Endothelial cell of umbilical vein (primary cell): ENCODE results near the gene CLTC. TPM values are rescaled to one million over a fixed set of nuclear protein-coding genes. Genes with fewer than 3 reads are reported as not detected.

Experiments
- BruUV-seq: library from RNA; stranded (reverse); fragments of 400-500 nt; replicated peaks from 2 replicates; lab custom pipeline; 2021; lab: Mats Ljungman, UMichigan
- CTCF ChIA-PET: fragments of 300-600, 350-600 bp; sonication (Branson Sonifier 250); formaldehyde crosslinking; loops from one replicate; lab custom pipeline; 2021; ENCODE audit warnings: antibody characterized with exemption, inconsistent platforms; lab: Charles Lee
- POLR2A ChIA-PET: fragments of 300-600, 350-600 bp; sonication (Branson Sonifier 250); formaldehyde crosslinking; loops from one replicate; lab custom pipeline; 2021; ENCODE audit warnings: antibody characterized with exemption, inconsistent platforms; lab: Charles Lee
- DNase-seq: peaks from one replicate; pipeline ENCODE4 v3.0.0-alpha.2; 2011; ENCODE audit warnings: low read depth, low spot score
- FAIRE-seq: peaks from 2 replicates; lab custom pipeline; 2011; peaks lifted over from hg19 to GRCh38; lab: Jason Lieb, UNC
- H2AFZ ChIP-seq: 2 replicates; pipeline ENCODE4 v1.6.0; 2012; ENCODE audit warnings: low read depth, low read length, control low read depth, inconsistent platforms
- H3K27ac ChIP-seq: 2 replicates; pipeline ENCODE4 v1.5.1; 2011; ENCODE audit warnings: low read depth, mild to moderate bottlenecking, control low read depth, low read length, moderate library complexity; ENCODE audit not compliant: insufficient read depth
- H3K27me3 ChIP-seq, 2 experiments: 2 replicates each; pipeline versions ENCODE4 v1.6.0 to v1.6.1; 2011; ENCODE audit warnings: low read length in 2 of 2, mixed read lengths in 1 of 2; ENCODE audit not compliant: control insufficient read depth in 2 of 2, insufficient read depth in 2 of 2
- H3K36me3 ChIP-seq, 2 experiments: 2 replicates in 1 of 2; 3 replicates in 1 of 2; pipeline ENCODE4 v1.5.1; 2011; ENCODE audit warnings: low read length in 2 of 2, mild to moderate bottlenecking in 1 of 2, moderate library complexity in 1 of 2; ENCODE audit not compliant: control insufficient read depth in 2 of 2, insufficient read depth in 2 of 2; ENCODE audit errors: extremely low read depth in 1 of 2
- H3K4me1 ChIP-seq: 3 replicates; pipeline ENCODE4 v1.5.1; 2011; ENCODE audit warnings: mild to moderate bottlenecking, low read length; ENCODE audit not compliant: control insufficient read depth, insufficient read depth; ENCODE audit errors: extremely low read depth
- H3K4me2 ChIP-seq: 2 replicates; pipeline ENCODE4 v1.6.1; 2011; ENCODE audit warnings: low read length, control low read depth, mixed read lengths; ENCODE audit not compliant: insufficient read depth
- H3K4me3 ChIP-seq, 3 experiments: fragments of 200-600 bp in 1 of 3; sonication (generic), shearing (Covaris generic) in 1 of 3; replicated peaks in 1 of 3; 2 replicates each; pipeline ENCODE4 v1.5.1; 2011 to 2016; ENCODE audit warnings: control low read depth in 3 of 3, low read length in 3 of 3, mild to moderate bottlenecking in 2 of 3, inconsistent platforms in 1 of 3, low read depth in 1 of 3, moderate library complexity in 1 of 3; ENCODE audit not compliant: insufficient read depth in 1 of 3
- H3K79me2 ChIP-seq: 2 replicates; pipeline ENCODE4 v1.6.0; 2012; ENCODE audit warnings: low read length, inconsistent platforms; ENCODE audit not compliant: control insufficient read depth, insufficient read depth
- H3K9ac ChIP-seq: replicated peaks from 2 replicates; pipeline ENCODE3; 2011; ENCODE audit warnings: low read length, control low read depth; ENCODE audit not compliant: insufficient read depth; ENCODE audit errors: extremely low read depth
- H3K9me1 ChIP-seq: replicated peaks from 3 replicates; pipeline ENCODE4 v1.6.0; 2011; ENCODE audit warnings: mild to moderate bottlenecking, low read length; ENCODE audit not compliant: control insufficient read depth, insufficient read depth; ENCODE audit errors: extremely low read depth
- H3K9me3 ChIP-seq: replicated peaks from 2 replicates; pipeline ENCODE4 v1.5.1; 2012; ENCODE audit warnings: low read length, inconsistent platforms; ENCODE audit not compliant: control insufficient read depth, insufficient read depth
- H4K20me1 ChIP-seq: replicated peaks from 2 replicates; pipeline ENCODE3; 2011; ENCODE audit warnings: mild to moderate bottlenecking, low read length; ENCODE audit not compliant: control insufficient read depth, insufficient read depth; ENCODE audit errors: extremely low read depth
- CTCF ChIP-seq, 2 donors: IDR thresholded peaks; 1 replicate in 1 of 2; 2 replicates in 1 of 2; pipeline ENCODE4 v1.5.1; 2011; ENCODE audit warnings: low read length in 2 of 2, mild to moderate bottlenecking in 2 of 2, moderate library complexity in 2 of 2, control low read depth in 1 of 2, inconsistent platforms in 1 of 2, low read depth in 1 of 2; ENCODE audit not compliant: insufficient read depth in 1 of 2; ENCODE audit errors: extremely low read depth in 1 of 2
- EZH2 ChIP-seq: IDR thresholded peaks from 2 replicates; pipeline ENCODE4 v1.6.1; 2012; ENCODE audit warnings: borderline replicate concordance, low read depth, mild to moderate bottlenecking, moderate library complexity, low read length, inconsistent platforms; ENCODE audit not compliant: severe bottlenecking
- FOS ChIP-seq: IDR thresholded peaks from 2 replicates; pipeline ENCODE4 v1.6.1; 2011; ENCODE audit warnings: mild to moderate bottlenecking, low read length, moderate library complexity, borderline replicate concordance; ENCODE audit not compliant: insufficient read depth
- GATA2 ChIP-seq: IDR thresholded peaks from 2 replicates; pipeline ENCODE4 v1.7.0; 2011; ENCODE audit warnings: low read depth, mild to moderate bottlenecking, moderate library complexity, mixed read lengths, low read length; ENCODE audit not compliant: insufficient read length, insufficient read depth
- JUN ChIP-seq: IDR thresholded peaks from 2 replicates; pipeline ENCODE4 v1.6.1; 2011; ENCODE audit warnings: borderline replicate concordance, low read depth; ENCODE audit not compliant: insufficient read length, insufficient read depth
- MAX ChIP-seq: IDR thresholded peaks from 2 replicates; pipeline ENCODE4 v1.6.1; 2011; ENCODE audit not compliant: insufficient read depth, insufficient read length
- MYC ChIP-seq: IDR thresholded peaks from one replicate; pipeline ENCODE4 v1.6.1; 2011; ENCODE audit warnings: mild to moderate bottlenecking, low read depth, low read length
- POLR2A ChIP-seq: IDR thresholded peaks from 2 replicates; pipeline ENCODE4 v1.6.1; 2012; ENCODE audit warnings: low read depth, mild to moderate bottlenecking, control low read depth, low read length
- POLR2AphosphoS5 ChIP-seq: IDR thresholded peaks from 2 replicates; pipeline ENCODE4 v1.6.1; 2012; ENCODE audit warnings: low read depth, mild to moderate bottlenecking, control low read depth, low read length, moderate library complexity; ENCODE audit not compliant: insufficient read depth
- dilution Hi-C: fragments of 300-500 bp; cut with MboI; formaldehyde crosslinking; loops from one replicate; pipeline ENCODE4 v1.15.0; 2019; ENCODE audit warnings: low sequenced_read_pairs; ENCODE audit not compliant: extremely low pct_ligation_motif_present
- intact Hi-C: fragments of 100-400 bp; cut with micrococcal nuclease; formaldehyde crosslinking; loops from one replicate; pipeline ENCODE4 v1.10.0; 2022
- polyA plus RNA-seq, 4 experiments: library from polyadenylated mRNA; depleted of rRNA in 3 of 4; stranded (reverse) in 3 of 4; unstranded in 1 of 4; fragments of >200 nt; gene quantifications; 2 replicates each; pipeline versions ENCODE4 v1.2.1 to v1.2.3, GENCODE V29; 2011 to 2012; ENCODE audit warnings: missing spikeins in 1 of 4
- total RNA-seq: library from RNA; stranded (reverse); gene quantifications from 2 replicates; pipeline ENCODE4 v1.2.3, GENCODE V29; 2021

CLTC gene
- total and polyA plus RNA-seq, 2 donors (not counting 3 experiments of a cell fraction or from before 2014, with no cell fraction given), result 164 to 326 TPM

GRCh38 chr17:59638553-59638952 is 18.9 kb downstream of the CLTC start:
- DNase-seq (no peak), FAIRE-seq (no peak)
- POLR2A ChIA-PET, result interaction anchor here (0.6 kb wide), 1 partner anchor 19 kb away, joined by 3 read pairs; no protein-coding TSS in a partner anchor
- TF ChIP-seq JUN, result no peak
- no peak for TF ChIP-seq EZH2
- TF ChIP-seq MYC, result no peak
- no peak for TF ChIP-seq FOS
- no peak for TF ChIP-seq GATA2
- no peak for TF ChIP-seq POLR2AphosphoS5
- no peak for TF ChIP-seq MAX
- TF ChIP-seq POLR2A, result no peak
- TF ChIP-seq CTCF (IDR thresholded peaks at IDR 0.05; ENCODE audit: extremely low read depth in 1 of 2, insufficient read depth in 1 of 2, low read depth in 1 of 2, low read length in 2 of 2), result no peak
- H3K9me1 ChIP-seq, result no peaks in the 10 kb centered on the region
- CTCF ChIA-PET, result interaction anchor here (1.4 to 1.5 kb wide), 3 partner anchors 9 to 17 kb away, joined by 3 to 6 read pairs (median 5); no protein-coding TSS in a partner anchor
- H4K20me1 ChIP-seq, result peaks cover 25% of the 10 kb centered on the region
- no peak overlapping the region for H3K4me3 ChIP-seq
- H2AFZ ChIP-seq, result no peak overlapping the region
- BruUV-seq, result no TSS peak
- H3K27ac ChIP-seq, result no peak overlapping the region
- H3K36me3 ChIP-seq, result no peaks in the 10 kb centered on the region
- H3K79me2 ChIP-seq, result peaks cover 98% of the 10 kb centered on the region
- intact Hi-C loops (no loop called here), dilution Hi-C loops (no loop called here)
- no peak overlapping the region for H3K9ac ChIP-seq
- no peak overlapping the region for H3K4me2 ChIP-seq
- no peaks in the 10 kb centered on the region for H3K27me3 ChIP-seq
- peaks cover 14% of the 10 kb centered on the region for H3K4me1 ChIP-seq
- H3K9me3 ChIP-seq, result no peaks in the 10 kb centered on the region
